GM18502 (cell line): Measurements from ENCODE around the gene MLC1.

Experiments used
- ATAC-seq: cut with Tn5 transposase; IDR thresholded peaks from one replicate; pipeline ENCODE4 v1.9.1; 2021; ENCODE audit warnings: mild to moderate bottlenecking; ENCODE audit not compliant: unreplicated experiment, poor library complexity

The MLC1 gene

DNA sequence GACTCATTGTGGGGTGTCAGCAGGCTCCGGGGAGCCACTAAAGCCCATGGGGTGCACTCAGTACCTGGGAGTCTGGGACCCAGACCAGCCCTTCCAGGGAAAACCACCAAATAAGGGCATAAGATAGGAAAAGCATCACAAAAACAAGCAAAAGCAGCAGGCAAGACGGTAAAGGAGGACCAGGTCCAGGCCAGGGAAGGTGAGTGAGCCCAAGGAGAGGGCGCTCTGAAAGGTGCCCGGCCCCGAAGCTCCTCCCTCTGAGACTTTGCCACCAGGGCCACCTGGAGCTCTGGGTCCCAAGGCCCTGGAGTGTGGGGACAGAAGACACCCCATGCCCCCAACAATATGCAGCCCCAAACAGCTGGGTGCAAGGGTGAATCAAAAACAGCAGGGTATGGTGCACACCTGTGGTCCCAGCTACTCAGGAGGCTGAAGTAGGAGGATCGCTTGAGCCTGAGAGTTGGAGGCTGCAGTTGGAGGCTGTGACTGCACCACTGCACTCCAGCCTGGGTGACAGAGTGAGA is 67.5 kb downstream of the MLC1 start:
- ATAC-seq: no peak

DNA sequence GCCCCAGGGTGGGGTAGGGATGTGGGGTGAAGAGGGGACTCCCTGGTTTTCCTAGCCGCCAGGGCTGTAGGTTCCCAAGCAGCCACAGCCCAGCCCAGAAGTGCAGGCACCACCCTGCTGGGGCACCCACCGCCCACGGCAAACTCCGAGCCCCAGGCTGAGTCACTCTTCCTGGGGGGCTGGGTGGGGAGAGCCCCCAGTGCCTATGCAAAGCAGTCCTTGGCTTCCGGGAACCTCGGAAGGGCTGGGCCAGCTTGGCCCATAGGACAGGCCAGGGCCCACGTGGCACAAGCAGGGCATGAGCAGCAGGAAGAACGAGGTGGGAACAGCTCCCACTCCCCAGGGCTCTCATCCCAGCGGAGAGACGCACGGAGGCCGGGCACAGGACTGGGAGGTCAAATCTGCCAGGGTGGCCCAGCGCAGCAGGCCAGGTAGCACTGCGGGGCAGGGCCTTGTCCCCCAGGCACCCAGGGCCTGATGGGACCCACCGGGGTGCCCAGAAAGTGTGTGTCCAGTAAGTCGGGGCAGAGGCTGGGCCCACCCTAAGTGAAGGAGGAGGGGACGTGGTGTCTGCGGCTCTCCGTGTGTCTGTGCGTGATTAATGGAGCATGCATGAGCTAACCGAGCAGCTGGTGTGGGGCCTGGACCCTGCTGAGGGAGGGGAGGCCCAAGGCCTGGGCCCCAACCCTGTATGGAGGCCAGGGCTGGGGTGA is 68.1 kb downstream of the MLC1 start:
- no peak for ATAC-seq

DNA sequence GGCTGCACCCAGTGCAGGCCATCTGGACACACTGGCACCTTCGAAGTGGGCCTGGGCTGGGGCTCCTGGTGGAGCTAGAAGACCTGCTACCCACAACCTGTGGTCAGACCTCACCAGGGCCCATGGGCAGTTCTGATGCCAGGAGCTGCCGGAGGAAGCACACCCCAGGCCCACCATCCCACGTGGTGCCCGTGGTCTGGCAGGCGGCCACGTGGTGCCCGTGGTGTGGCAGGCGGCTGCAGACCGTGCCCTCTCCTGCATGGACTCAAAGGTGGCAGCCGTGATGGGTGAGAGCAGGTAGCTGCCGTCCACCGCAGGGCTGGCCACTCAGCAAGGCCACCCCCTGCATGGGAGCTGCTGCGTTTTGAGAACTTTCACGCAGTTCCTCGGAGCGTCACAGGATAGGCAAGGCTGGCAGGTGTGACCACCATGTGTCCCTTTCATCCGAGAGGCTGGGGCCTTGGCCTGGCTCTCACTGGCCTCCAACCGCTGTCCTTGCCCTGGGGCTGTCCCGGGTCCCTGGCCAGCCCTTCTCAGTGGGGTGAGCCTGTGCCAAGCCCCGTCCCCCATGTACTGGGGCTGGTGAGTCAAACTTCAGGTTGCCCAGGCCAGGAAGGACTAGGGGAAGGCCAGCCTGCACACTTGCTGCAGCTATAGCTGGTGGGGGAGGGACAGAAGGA is 68.8 kb downstream of the MLC1 start:
- no peak for ATAC-seq

DNA sequence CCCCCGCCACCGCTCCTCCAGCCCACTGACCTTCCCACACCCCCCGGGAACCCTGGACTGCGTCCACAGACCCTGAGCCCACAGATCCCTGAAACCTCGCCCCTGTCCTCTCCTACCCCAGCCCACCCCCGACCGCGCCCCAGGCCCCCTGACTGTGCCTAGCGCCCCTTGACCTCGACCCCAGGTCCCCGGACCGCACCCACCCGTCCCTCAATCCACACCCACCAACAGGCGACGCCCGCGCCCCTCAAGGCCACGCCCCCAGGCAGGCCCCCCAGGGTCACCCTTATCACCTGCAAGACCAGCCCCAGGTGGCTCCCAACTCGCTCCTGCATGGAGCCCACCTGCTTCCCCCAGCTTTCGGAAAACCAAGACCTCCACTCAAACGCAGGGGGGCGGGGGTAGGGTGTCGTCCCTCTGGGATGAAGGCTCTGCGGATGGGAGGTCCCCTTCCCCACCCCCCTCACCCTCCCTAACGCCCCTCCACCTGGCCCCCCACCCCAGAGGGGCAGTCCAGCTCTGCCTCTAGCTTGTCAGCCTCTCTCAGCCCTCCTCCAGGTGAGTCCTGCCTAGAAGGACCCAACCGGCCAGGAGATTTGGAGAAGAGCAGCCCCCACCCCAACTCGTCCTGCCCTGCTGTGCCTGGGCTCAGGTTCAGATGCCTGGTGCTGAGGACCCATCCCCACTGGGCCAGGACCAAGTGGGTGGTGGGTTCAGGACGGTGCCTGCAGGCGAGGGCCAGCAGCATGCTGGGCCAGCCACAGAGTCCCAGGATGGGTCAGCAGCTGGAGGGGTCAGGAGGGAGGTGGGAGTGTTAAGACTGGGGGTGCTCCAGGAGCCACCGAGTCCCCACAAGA is 69.5 kb downstream of the MLC1 start:
- ATAC-seq: no peak

DNA sequence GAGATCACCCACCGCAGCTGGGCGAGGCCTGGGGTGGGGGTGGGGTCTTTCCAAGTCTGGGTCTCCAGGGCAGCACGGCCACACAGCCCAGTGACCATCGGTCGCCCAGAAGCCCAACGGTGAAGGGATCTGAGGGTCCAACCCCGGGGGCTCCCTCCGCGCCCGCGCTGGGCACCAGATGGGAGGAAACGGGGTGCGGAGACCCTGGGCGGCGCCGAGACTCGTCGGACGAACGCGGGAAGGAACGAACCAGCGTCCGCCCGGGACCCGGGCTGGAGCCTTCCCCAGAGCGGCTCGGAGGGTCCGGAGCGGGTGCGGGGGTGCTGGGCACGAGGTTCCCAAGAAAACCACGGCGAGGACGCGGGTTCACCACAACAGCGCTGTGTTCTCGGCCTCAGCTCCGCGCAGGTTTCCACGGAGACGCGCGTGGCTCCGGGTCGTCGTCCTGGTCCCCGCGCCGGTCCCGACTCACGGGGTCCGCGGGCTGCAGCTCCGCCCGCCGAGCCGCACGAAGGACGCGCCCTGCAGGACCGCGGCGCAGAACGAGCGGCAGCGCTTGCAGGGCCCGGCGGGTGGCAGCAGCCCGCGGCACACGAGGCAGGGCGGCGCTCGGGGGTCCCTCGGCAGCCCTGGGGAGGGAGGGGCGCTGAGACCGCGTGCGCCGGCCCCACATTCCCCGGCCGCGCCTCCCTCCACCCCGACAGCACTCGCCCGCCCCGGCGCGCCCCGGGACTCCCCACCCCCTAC is 70.4 kb downstream of the MLC1 start:
- ATAC-seq: no peak

DNA sequence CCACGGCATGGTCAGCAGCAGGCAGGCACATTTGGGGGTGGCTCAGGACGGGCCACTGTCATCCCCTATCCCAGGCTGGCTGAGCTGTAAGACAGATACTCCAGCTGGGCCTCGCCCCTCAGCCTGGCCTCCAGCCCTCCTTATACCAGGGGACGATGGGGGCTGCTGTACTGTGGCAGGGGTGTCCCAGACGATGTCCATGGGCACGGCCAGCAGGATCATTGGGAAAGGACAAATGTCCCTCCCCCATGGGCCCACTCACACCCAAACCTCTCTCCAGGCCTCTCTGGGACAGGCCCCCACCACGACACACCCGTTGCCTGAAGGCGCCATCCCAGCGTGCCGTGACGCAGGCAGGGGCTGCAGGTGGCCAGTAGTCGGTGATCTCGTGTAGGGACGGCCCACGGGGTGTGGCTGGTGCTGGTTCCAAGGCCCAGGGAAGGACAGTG is 71.1 kb downstream of the MLC1 start:
- ATAC-seq: no peak

DNA sequence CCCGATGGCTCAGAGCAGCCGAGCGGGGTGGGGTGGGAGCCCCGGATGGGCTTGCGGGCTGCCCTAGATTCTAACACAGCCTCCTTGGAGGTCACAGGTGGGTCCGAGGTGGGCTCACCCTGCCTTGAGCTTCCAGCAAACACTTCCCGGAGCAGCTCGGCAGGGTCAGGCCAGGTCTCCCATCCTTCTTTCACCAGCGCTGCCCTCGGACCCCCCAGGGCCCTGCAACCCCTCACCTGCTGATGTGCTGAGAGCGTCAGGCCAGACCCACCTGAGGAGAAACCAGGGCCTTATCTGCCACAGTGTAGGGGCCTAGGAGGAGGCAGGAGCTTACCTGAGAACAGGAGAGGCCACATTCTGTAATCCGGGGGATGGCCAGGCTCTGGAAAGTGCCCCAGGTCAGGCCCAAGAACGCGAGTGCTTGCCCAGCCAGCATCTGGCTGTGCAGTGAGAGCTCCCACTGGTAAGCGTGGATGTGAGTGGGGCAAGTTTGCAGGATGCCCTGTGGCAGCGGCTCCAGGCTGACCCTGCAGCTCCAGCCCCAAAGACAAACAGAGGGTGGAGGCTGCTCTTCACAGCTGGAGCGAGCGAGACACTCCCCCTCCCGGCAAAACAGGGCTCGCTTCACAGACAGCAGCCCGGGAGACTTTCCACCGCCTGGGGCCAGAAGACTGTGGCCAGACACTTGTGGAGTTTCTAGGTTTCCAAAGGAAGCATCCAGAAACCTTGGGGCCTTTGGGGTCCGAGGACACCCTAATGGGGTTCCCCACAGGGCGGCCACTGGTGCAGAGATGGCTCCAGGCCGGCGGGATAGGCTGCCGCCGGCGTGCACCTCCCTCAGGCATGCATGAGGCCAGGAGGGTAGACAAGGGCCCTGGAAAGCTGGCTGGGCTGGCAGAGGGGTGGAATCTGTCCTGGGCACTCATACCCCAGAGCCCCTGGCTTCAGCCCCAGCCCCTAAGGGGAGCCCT is 72.7 kb downstream of the MLC1 start, which contains the start of gene IL17REL:
TSS of gene IL17REL (minus strand) at position 555 of the 971 bp plus-strand sequence. CDS start at position 436, 119 bp downstream.
- no peak for ATAC-seq

DNA sequence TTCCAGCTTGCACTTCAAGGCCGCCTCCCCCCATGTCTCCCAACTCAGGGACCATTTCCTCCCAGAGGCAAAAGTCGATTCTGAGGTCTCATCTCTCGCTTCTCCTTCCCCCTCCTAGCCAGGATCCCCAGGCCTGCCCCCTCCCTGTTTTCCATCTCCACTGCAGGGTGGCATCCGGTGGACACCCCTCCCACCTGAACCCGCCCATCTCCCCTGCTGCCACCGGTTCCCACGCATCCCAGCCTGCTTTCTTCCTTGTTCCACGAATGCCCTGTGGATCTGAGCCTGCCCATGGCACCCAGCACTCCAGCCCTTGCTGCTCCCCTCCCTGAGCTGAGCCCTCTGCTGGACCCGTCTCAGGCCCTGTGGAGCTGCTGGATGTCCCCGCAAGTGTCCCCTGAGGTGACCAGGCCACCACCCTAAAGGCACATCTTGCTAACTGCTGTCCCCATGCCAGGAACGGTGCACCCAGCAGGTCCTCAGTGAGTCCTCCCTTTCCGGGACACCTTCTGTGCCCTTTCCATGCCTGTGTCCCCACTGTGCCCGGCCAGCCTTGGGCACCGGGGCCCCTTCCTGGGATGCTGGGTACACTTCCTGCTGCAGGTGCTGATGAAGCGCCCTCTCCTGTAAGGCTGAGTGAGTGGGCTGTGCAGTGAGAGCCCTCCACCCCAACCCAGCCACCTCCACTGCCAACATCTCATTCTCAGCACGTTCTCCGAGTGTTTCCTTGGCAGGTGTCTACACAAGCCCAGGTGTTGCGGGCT is 73.6 kb downstream of the MLC1 start:
- no peak for ATAC-seq

DNA sequence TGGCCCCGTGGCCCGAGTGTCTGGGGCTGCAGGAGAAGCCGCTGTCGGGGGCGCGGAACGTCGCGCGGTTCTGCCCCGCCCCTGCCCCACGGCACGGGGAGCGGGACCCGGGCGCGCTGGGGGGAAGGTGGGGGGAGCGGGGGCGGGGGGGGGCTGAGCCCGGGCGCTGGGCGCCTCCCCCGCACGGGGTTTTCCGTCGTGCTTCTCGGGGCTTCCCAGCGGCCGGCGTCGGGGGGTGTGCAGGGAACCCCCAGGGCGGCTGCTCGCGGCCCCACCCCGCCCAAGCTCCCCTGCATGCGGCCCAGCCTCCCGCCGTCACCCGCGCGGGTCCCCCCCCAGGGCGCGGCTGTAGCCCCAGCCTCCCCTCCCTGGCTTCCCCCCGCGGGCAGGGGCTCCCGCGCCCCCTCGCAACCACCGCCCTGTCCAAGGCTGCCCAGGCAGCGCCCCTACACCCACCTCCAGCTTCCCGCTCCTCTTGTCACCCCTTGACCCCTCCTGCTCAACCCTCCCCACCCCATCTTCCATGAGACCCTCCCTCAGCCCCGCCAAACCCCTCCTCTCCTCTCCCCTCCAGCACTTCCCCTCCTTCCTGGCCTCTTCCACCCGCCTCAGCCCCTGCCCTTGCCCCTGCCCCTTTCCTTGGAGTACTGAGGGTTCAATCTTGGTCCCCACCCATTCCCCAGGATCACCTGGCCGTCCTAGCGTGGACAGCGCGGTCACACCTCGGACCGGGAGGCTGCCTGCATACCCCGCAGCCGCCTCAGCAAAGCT is 74.4 kb downstream of the MLC1 start:
- no peak for ATAC-seq

DNA sequence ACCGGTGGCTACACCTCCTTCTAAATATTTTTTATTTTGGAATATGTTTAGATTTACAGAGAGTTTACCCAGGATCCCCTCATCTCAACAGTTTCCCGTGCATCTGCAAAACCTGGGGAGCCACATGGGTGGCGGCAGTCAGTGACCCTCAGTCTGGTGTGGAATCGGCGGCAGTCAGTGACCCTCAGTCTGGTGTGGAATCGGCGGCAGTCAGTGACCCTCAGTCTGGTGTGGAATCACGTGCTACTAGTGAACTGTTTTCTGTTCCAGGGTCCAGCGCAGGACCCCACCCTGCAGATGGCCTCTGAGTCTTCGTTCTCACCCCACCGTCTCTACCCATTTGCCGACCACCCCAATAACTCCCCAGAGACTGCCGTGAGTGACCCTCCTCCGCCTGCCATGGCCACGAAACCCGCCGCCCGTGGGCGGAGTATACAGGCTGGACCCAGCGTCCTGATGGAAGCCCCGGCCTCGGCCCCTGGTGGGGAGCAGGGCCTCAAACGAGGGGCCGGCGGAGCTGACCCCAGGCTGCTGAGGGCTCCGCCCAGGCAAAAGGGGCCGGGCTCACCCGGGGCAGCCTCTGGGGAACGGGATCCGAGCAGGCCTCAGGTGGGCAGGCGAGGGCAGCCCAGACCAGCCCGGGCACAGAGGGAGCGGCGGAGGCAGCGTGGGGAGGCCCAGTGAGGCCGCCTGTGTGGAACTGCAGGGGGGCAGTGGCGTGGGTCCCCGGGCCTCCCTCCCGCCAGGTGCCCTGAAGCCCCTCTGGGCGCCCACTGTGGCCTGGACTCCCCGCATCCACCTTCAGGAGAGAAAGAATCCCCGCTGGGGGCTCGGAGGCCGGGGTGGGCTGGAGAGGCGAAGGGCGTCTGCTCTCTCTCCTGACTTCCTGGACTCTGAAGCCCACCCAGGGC is 75.2 kb downstream of the MLC1 start:
- ATAC-seq: no peak
